SU-DHL-6 (cell line): Measurements from ENCODE around the gene TCF12.

Experiments used
- EZH2phosphoT487 ChIP-seq: fragments of 200-600 bp; sonication (generic), shearing (Covaris generic); conservative IDR thresholded peaks from 2 replicates; pipeline ENCODE4 v1.6.1; 2018; ENCODE audit warnings: mild to moderate bottlenecking, antibody characterized with exemption, low read length, moderate library complexity, mixed read lengths
- TF ChIP-seq, protein P1 (sequence below): fragments of 200-600 bp; sonication (generic); IDR thresholded peaks from one replicate; pipeline ENCODE4 v1.5.1; 2017; ENCODE audit warnings: antibody characterized with exemption, mild to moderate bottlenecking, low read length, moderate library complexity; ENCODE audit not compliant: insufficient read depth, poor library complexity, severe bottlenecking

DNA sequence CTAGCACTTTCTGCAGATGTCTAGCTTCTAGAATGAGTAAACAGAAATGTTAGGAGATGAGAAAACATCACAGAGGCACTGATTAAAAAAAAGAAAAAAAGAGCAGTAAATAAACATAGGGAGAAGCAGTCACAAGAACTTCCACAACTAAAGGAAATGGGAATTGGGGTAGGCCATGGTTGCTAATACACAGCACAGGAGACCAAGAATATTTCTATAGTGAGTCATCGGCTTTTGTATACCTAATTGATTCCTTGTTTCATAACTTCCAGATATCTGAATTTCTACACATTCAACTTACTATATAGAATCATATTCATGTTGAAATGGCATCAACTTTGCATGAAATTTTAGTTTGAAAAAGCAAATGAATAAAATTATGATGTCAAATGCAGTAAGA, 47.3 kb upstream of the TCF12 start:
- TF ChIP-seq, protein P1, sequence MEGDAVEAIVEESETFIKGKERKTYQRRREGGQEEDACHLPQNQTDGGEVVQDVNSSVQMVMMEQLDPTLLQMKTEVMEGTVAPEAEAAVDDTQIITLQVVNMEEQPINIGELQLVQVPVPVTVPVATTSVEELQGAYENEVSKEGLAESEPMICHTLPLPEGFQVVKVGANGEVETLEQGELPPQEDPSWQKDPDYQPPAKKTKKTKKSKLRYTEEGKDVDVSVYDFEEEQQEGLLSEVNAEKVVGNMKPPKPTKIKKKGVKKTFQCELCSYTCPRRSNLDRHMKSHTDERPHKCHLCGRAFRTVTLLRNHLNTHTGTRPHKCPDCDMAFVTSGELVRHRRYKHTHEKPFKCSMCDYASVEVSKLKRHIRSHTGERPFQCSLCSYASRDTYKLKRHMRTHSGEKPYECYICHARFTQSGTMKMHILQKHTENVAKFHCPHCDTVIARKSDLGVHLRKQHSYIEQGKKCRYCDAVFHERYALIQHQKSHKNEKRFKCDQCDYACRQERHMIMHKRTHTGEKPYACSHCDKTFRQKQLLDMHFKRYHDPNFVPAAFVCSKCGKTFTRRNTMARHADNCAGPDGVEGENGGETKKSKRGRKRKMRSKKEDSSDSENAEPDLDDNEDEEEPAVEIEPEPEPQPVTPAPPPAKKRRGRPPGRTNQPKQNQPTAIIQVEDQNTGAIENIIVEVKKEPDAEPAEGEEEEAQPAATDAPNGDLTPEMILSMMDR: no peak
- TF ChIP-seq EZH2phosphoT487: no peak
